Fibroblast of lung (primary cell): Measurements from ENCODE around the gene ZNF669. TPM values are rescaled to one million over a fixed set of nuclear protein-coding genes. Genes with fewer than 3 reads are reported as not detected.

ENCODE experiments used
- DNase-seq, 2 donors: peaks; one replicate each; pipeline versions ENCODE4 v3.0.0 to v3.0.0-alpha.2; 2010; ENCODE audit warnings: low read depth in 2 of 2
- H2AFZ ChIP-seq: 2 replicates; pipeline ENCODE4 v1.5.1; 2012; ENCODE audit warnings: low read length, control low read depth, inconsistent platforms
- H3K27ac ChIP-seq: 2 replicates; pipeline ENCODE4 v1.5.1; 2011; ENCODE audit warnings: low read length, control low read depth; ENCODE audit not compliant: insufficient read depth
- H3K27me3 ChIP-seq: 2 replicates; pipeline ENCODE4 v1.5.1; 2011; ENCODE audit warnings: mild to moderate bottlenecking, low read length; ENCODE audit not compliant: control insufficient read depth, insufficient read depth
- H3K36me3 ChIP-seq: 2 replicates; pipeline ENCODE4 v1.5.1; 2011; ENCODE audit warnings: low read length; ENCODE audit not compliant: control insufficient read depth, insufficient read depth
- H3K4me1 ChIP-seq: 2 replicates; pipeline ENCODE4 v1.5.1; 2011; ENCODE audit warnings: low read length; ENCODE audit not compliant: control insufficient read depth, insufficient read depth; ENCODE audit errors: extremely low read depth
- H3K4me2 ChIP-seq: 2 replicates; pipeline ENCODE4 v1.5.1; 2011; ENCODE audit warnings: low read length, control low read depth; ENCODE audit not compliant: insufficient read depth; ENCODE audit errors: extremely low read depth
- H3K4me3 ChIP-seq, 4 experiments: fragments of 200-600 bp in 1 of 4; sonication (generic) in 1 of 4; replicated peaks in 1 of 4; 2 replicates each; pipeline ENCODE4 v1.5.1; 2011 to 2016; ENCODE audit warnings: low read length in 4 of 4, low read depth in 3 of 4, mild to moderate bottlenecking in 3 of 4, control low read depth in 2 of 4, inconsistent platforms in 1 of 4, mixed read lengths in 1 of 4; ENCODE audit not compliant: insufficient read depth in 1 of 4; ENCODE audit errors: control extremely low read depth in 1 of 4
- H3K79me2 ChIP-seq: 2 replicates; pipeline ENCODE4 v1.5.1; 2012; ENCODE audit warnings: mild to moderate bottlenecking, low read length, inconsistent platforms; ENCODE audit not compliant: control insufficient read depth, insufficient read depth
- H3K9ac ChIP-seq: 2 replicates; pipeline ENCODE4 v1.5.1; 2011; ENCODE audit warnings: mild to moderate bottlenecking, low read length, control low read depth; ENCODE audit not compliant: insufficient read depth
- H3K9me3 ChIP-seq: 2 replicates; pipeline ENCODE4 v1.5.1; 2012; ENCODE audit warnings: low read depth, low read length; ENCODE audit not compliant: control insufficient read depth, insufficient read depth
- H4K20me1 ChIP-seq: 2 replicates; pipeline ENCODE4 v1.5.1; 2011; ENCODE audit warnings: low read length; ENCODE audit not compliant: control insufficient read depth, insufficient read depth; ENCODE audit errors: extremely low read depth
- EZH2 ChIP-seq: IDR thresholded peaks from 2 replicates; pipeline ENCODE4 v1.5.1; 2012; ENCODE audit warnings: low read length, control low read depth, mild to moderate bottlenecking; ENCODE audit errors: missing control alignments
- polyA plus RNA-seq, 2 donors: library from polyadenylated mRNA; depleted of rRNA in 1 of 2; stranded (reverse) in 1 of 2; unstranded in 1 of 2; fragments of >200 nt; gene quantifications; 2 replicates each; pipeline ENCODE4 v1.2.1, GENCODE V29; 2011 to 2012; ENCODE audit warnings: missing spikeins in 1 of 2
- total RNA-seq: library from RNA; depleted of rRNA; stranded (reverse); fragments of >200 nt; gene quantifications from 2 replicates; pipeline ENCODE4 v1.2.1, GENCODE V29; 2014
- TF ChIP-seq, protein P1 (sequence below), 2 donors: IDR thresholded peaks in 1 of 2; conservative IDR thresholded peaks in 1 of 2; 1 replicate in 1 of 2; 2 replicates in 1 of 2; pipeline ENCODE4 v1.5.1; 2011 to 2012; ENCODE audit warnings: low read length in 2 of 2, control low read depth in 1 of 2, inconsistent platforms in 1 of 2, low read depth in 1 of 2, mild to moderate bottlenecking in 1 of 2

Gene ZNF669
- total and polyA plus RNA-seq, 2 donors (not counting 1 experiment from before 2014, with no cell fraction given) = 7.0 to 10.2 TPM

DNA sequence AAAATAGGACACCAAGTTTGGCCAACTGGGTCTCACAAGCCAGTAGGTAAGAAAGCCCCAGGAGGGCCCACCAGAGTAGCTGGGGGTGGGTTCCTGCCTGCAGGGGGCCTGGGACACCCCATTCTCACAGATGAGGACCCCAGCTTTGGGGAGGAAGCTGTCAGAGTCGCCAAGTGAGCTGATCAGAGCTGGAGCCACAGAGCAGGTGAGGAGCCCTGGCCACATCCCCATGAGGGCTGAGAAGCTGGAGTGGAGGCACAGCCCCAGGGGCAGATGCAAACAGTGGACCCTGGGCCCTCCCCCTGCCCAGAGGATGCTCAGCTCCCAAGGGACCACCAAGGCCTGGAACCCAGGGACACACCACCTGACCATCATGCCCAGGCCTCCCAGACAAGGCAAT, 16.9 kb downstream of the ZNF669 start:
- Histone ChIP-seq H3K79me2 (no peaks in the 10 kb centered on the region), H3K4me2 (no peak overlapping the region), H3K9me3 (no peaks in the 10 kb centered on the region), H2AFZ (no peak overlapping the region), H3K27me3 (no peaks in the 10 kb centered on the region), H3K4me1 (no peaks in the 10 kb centered on the region), H3K4me3 (no peak overlapping the region), H3K36me3 (no peaks in the 10 kb centered on the region), H4K20me1 (no peaks in the 10 kb centered on the region), H3K27ac (no peak overlapping the region), H3K9ac (no peak overlapping the region)
- TF ChIP-seq, protein P1, sequence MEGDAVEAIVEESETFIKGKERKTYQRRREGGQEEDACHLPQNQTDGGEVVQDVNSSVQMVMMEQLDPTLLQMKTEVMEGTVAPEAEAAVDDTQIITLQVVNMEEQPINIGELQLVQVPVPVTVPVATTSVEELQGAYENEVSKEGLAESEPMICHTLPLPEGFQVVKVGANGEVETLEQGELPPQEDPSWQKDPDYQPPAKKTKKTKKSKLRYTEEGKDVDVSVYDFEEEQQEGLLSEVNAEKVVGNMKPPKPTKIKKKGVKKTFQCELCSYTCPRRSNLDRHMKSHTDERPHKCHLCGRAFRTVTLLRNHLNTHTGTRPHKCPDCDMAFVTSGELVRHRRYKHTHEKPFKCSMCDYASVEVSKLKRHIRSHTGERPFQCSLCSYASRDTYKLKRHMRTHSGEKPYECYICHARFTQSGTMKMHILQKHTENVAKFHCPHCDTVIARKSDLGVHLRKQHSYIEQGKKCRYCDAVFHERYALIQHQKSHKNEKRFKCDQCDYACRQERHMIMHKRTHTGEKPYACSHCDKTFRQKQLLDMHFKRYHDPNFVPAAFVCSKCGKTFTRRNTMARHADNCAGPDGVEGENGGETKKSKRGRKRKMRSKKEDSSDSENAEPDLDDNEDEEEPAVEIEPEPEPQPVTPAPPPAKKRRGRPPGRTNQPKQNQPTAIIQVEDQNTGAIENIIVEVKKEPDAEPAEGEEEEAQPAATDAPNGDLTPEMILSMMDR (conservative IDR thresholded peaks at IDR 0.05 in 1 of 2, IDR thresholded peaks at IDR 0.05 in 1 of 2; ENCODE audit: low read depth in 1 of 2, low read length in 2 of 2) = no peak
- no peak for TF ChIP-seq EZH2
- DNase-seq = no peak

DNA sequence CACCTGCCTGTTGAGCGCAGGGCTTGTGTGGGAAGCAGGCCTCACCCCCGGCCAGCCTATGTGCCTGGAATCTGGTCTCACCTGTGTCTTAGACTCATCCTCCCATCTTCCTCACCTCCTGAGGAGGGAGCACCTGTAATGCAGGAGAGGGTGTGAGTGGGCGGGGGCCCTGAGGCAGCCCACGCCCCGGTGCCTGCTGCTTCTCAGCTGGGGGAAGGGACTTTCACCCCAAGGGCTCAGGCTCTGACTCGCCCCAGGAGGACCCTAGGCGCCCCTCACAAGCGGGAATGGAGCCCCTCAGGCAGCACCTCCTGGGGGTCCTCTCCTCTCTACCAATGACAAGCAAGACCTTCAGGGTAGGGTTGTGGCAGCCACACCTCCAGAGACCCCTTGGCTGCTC, 18.8 kb downstream of the ZNF669 start:
- Histone ChIP-seq H2AFZ (no peak overlapping the region), H3K4me3 (no peak overlapping the region), H3K9me3 (no peaks in the 10 kb centered on the region), H3K9ac (no peak overlapping the region), H3K36me3 (no peaks in the 10 kb centered on the region), H3K4me1 (no peaks in the 10 kb centered on the region), H3K4me2 (no peak overlapping the region), H3K27me3 (no peaks in the 10 kb centered on the region), H4K20me1 (no peaks in the 10 kb centered on the region), H3K27ac (no peak overlapping the region), H3K79me2 (no peaks in the 10 kb centered on the region)
- no peak for TF ChIP-seq EZH2
- TF ChIP-seq, protein P1 (conservative IDR thresholded peaks at IDR 0.05 in 1 of 2, IDR thresholded peaks at IDR 0.05 in 1 of 2; ENCODE audit: low read depth in 1 of 2, low read length in 2 of 2) = no peak
- no peak for DNase-seq

- Histone ChIP-seq H3K4me2 (no peak overlapping the region), H4K20me1 (no peaks in the 10 kb centered on the region), H3K36me3 (no peaks in the 10 kb centered on the region), H3K79me2 (no peaks in the 10 kb centered on the region), H3K27ac (no peak overlapping the region), H3K4me3 (no peak overlapping the region), H2AFZ (no peak overlapping the region), H3K27me3 (no peaks in the 10 kb centered on the region), H3K9ac (no peak overlapping the region), H3K9me3 (no peaks in the 10 kb centered on the region), H3K4me1 (no peaks in the 10 kb centered on the region)
- DNase-seq = no peak
- TF ChIP-seq, protein P1 (conservative IDR thresholded peaks at IDR 0.05 in 1 of 2, IDR thresholded peaks at IDR 0.05 in 1 of 2; ENCODE audit: low read depth in 1 of 2, low read length in 2 of 2) = no peak
- no peak for TF ChIP-seq EZH2
Observed at GRCh38 chr1:247084771-247085170, 19.4 kb downstream of the ZNF669 start.
